Endothelial cell of umbilical vein (primary cell): ENCODE results near the gene TCIRG1. TPM values are rescaled to one million over a fixed set of nuclear protein-coding genes. Genes with fewer than 3 reads are reported as not detected.
"Not testable (repeated sequence)": the region's sequence is repeated elsewhere in the genome, so short reads cannot be mapped to it uniquely, and the experiment has no call there.

Source experiments
- BruUV-seq: library from RNA; stranded (reverse); fragments of 400-500 nt; replicated peaks from 2 replicates; lab custom pipeline; 2021; lab: Mats Ljungman, UMichigan
- CTCF ChIA-PET: fragments of 300-600, 350-600 bp; sonication (Branson Sonifier 250); formaldehyde crosslinking; loops from one replicate; lab custom pipeline; 2021; ENCODE audit warnings: antibody characterized with exemption, inconsistent platforms; lab: Charles Lee
- POLR2A ChIA-PET: fragments of 300-600, 350-600 bp; sonication (Branson Sonifier 250); formaldehyde crosslinking; loops from one replicate; lab custom pipeline; 2021; ENCODE audit warnings: antibody characterized with exemption, inconsistent platforms; lab: Charles Lee
- DNase-seq: peaks from one replicate; pipeline ENCODE4 v3.0.0-alpha.2; 2011; ENCODE audit warnings: low read depth, low spot score
- FAIRE-seq: peaks from 2 replicates; lab custom pipeline; 2011; peaks lifted over from hg19 to GRCh38; lab: Jason Lieb, UNC
- H2AFZ ChIP-seq: 2 replicates; pipeline ENCODE4 v1.6.0; 2012; ENCODE audit warnings: low read depth, low read length, control low read depth, inconsistent platforms
- H3K27ac ChIP-seq: 2 replicates; pipeline ENCODE4 v1.5.1; 2011; ENCODE audit warnings: low read depth, mild to moderate bottlenecking, control low read depth, low read length, moderate library complexity; ENCODE audit not compliant: insufficient read depth
- H3K27me3 ChIP-seq, 2 experiments: 2 replicates each; pipeline versions ENCODE4 v1.6.0 to v1.6.1; 2011; ENCODE audit warnings: low read length in 2 of 2, mixed read lengths in 1 of 2; ENCODE audit not compliant: control insufficient read depth in 2 of 2, insufficient read depth in 2 of 2
- H3K36me3 ChIP-seq, 2 experiments: 2 replicates in 1 of 2; 3 replicates in 1 of 2; pipeline ENCODE4 v1.5.1; 2011; ENCODE audit warnings: low read length in 2 of 2, mild to moderate bottlenecking in 1 of 2, moderate library complexity in 1 of 2; ENCODE audit not compliant: control insufficient read depth in 2 of 2, insufficient read depth in 2 of 2; ENCODE audit errors: extremely low read depth in 1 of 2
- H3K4me1 ChIP-seq: 3 replicates; pipeline ENCODE4 v1.5.1; 2011; ENCODE audit warnings: mild to moderate bottlenecking, low read length; ENCODE audit not compliant: control insufficient read depth, insufficient read depth; ENCODE audit errors: extremely low read depth
- H3K4me2 ChIP-seq: 2 replicates; pipeline ENCODE4 v1.6.1; 2011; ENCODE audit warnings: low read length, control low read depth, mixed read lengths; ENCODE audit not compliant: insufficient read depth
- H3K4me3 ChIP-seq, 3 experiments: fragments of 200-600 bp in 1 of 3; sonication (generic), shearing (Covaris generic) in 1 of 3; replicated peaks in 1 of 3; 2 replicates each; pipeline ENCODE4 v1.5.1; 2011 to 2016; ENCODE audit warnings: control low read depth in 3 of 3, low read length in 3 of 3, mild to moderate bottlenecking in 2 of 3, inconsistent platforms in 1 of 3, low read depth in 1 of 3, moderate library complexity in 1 of 3; ENCODE audit not compliant: insufficient read depth in 1 of 3
- H3K79me2 ChIP-seq: 2 replicates; pipeline ENCODE4 v1.6.0; 2012; ENCODE audit warnings: low read length, inconsistent platforms; ENCODE audit not compliant: control insufficient read depth, insufficient read depth
- H3K9ac ChIP-seq: replicated peaks from 2 replicates; pipeline ENCODE3; 2011; ENCODE audit warnings: low read length, control low read depth; ENCODE audit not compliant: insufficient read depth; ENCODE audit errors: extremely low read depth
- H3K9me1 ChIP-seq: replicated peaks from 3 replicates; pipeline ENCODE4 v1.6.0; 2011; ENCODE audit warnings: mild to moderate bottlenecking, low read length; ENCODE audit not compliant: control insufficient read depth, insufficient read depth; ENCODE audit errors: extremely low read depth
- H3K9me3 ChIP-seq: replicated peaks from 2 replicates; pipeline ENCODE4 v1.5.1; 2012; ENCODE audit warnings: low read length, inconsistent platforms; ENCODE audit not compliant: control insufficient read depth, insufficient read depth
- H4K20me1 ChIP-seq: replicated peaks from 2 replicates; pipeline ENCODE3; 2011; ENCODE audit warnings: mild to moderate bottlenecking, low read length; ENCODE audit not compliant: control insufficient read depth, insufficient read depth; ENCODE audit errors: extremely low read depth
- CTCF ChIP-seq, 2 donors: IDR thresholded peaks; 1 replicate in 1 of 2; 2 replicates in 1 of 2; pipeline ENCODE4 v1.5.1; 2011; ENCODE audit warnings: low read length in 2 of 2, mild to moderate bottlenecking in 2 of 2, moderate library complexity in 2 of 2, control low read depth in 1 of 2, inconsistent platforms in 1 of 2, low read depth in 1 of 2; ENCODE audit not compliant: insufficient read depth in 1 of 2; ENCODE audit errors: extremely low read depth in 1 of 2
- EZH2 ChIP-seq: IDR thresholded peaks from 2 replicates; pipeline ENCODE4 v1.6.1; 2012; ENCODE audit warnings: borderline replicate concordance, low read depth, mild to moderate bottlenecking, moderate library complexity, low read length, inconsistent platforms; ENCODE audit not compliant: severe bottlenecking
- FOS ChIP-seq: IDR thresholded peaks from 2 replicates; pipeline ENCODE4 v1.6.1; 2011; ENCODE audit warnings: mild to moderate bottlenecking, low read length, moderate library complexity, borderline replicate concordance; ENCODE audit not compliant: insufficient read depth
- GATA2 ChIP-seq: IDR thresholded peaks from 2 replicates; pipeline ENCODE4 v1.7.0; 2011; ENCODE audit warnings: low read depth, mild to moderate bottlenecking, moderate library complexity, mixed read lengths, low read length; ENCODE audit not compliant: insufficient read length, insufficient read depth
- JUN ChIP-seq: IDR thresholded peaks from 2 replicates; pipeline ENCODE4 v1.6.1; 2011; ENCODE audit warnings: borderline replicate concordance, low read depth; ENCODE audit not compliant: insufficient read length, insufficient read depth
- MAX ChIP-seq: IDR thresholded peaks from 2 replicates; pipeline ENCODE4 v1.6.1; 2011; ENCODE audit not compliant: insufficient read depth, insufficient read length
- MYC ChIP-seq: IDR thresholded peaks from one replicate; pipeline ENCODE4 v1.6.1; 2011; ENCODE audit warnings: mild to moderate bottlenecking, low read depth, low read length
- POLR2A ChIP-seq: IDR thresholded peaks from 2 replicates; pipeline ENCODE4 v1.6.1; 2012; ENCODE audit warnings: low read depth, mild to moderate bottlenecking, control low read depth, low read length
- POLR2AphosphoS5 ChIP-seq: IDR thresholded peaks from 2 replicates; pipeline ENCODE4 v1.6.1; 2012; ENCODE audit warnings: low read depth, mild to moderate bottlenecking, control low read depth, low read length, moderate library complexity; ENCODE audit not compliant: insufficient read depth
- dilution Hi-C: fragments of 300-500 bp; cut with MboI; formaldehyde crosslinking; loops from one replicate; pipeline ENCODE4 v1.15.0; 2019; ENCODE audit warnings: low sequenced_read_pairs; ENCODE audit not compliant: extremely low pct_ligation_motif_present
- intact Hi-C: fragments of 100-400 bp; cut with micrococcal nuclease; formaldehyde crosslinking; loops from one replicate; pipeline ENCODE4 v1.10.0; 2022
- polyA plus RNA-seq, 4 experiments: library from polyadenylated mRNA; depleted of rRNA in 3 of 4; stranded (reverse) in 3 of 4; unstranded in 1 of 4; fragments of >200 nt; gene quantifications; 2 replicates each; pipeline versions ENCODE4 v1.2.1 to v1.2.3, GENCODE V29; 2011 to 2012; ENCODE audit warnings: missing spikeins in 1 of 4
- total RNA-seq: library from RNA; stranded (reverse); gene quantifications from 2 replicates; pipeline ENCODE4 v1.2.3, GENCODE V29; 2021

Gene TCIRG1
- total and polyA plus RNA-seq, 2 donors (not counting 3 experiments of a cell fraction or from before 2014, with no cell fraction given), result 134 to 183 TPM

- TF ChIP-seq POLR2AphosphoS5 (no peak), JUN (no peak)
- H3K9ac ChIP-seq, result no peak overlapping the region
- dilution Hi-C loops (no loop called here), intact Hi-C loops (no loop called here)
- POLR2A ChIA-PET, result no interaction called here
- no peak overlapping the region for H3K27ac ChIP-seq
- H3K79me2 ChIP-seq, result no peaks in the 10 kb centered on the region
- no peaks in the 10 kb centered on the region for H3K36me3 ChIP-seq
- no peak overlapping the region for H2AFZ ChIP-seq
- no peaks in the 10 kb centered on the region for H4K20me1 ChIP-seq
- no peaks in the 10 kb centered on the region for H3K4me1 ChIP-seq
- BruUV-seq, result no TSS peak
- DNase-seq (no peak), FAIRE-seq (peak; percentile 66)
- no peaks in the 10 kb centered on the region for H3K9me1 ChIP-seq
- CTCF ChIA-PET, result interaction anchor here (1.0 to 2.0 kb wide), 5 partner anchors 9 to 118 kb away, joined by 3 to 6 read pairs (median 3); no protein-coding TSS in a partner anchor
- no peak overlapping the region for H3K4me3 ChIP-seq
- H3K9me3 ChIP-seq, result no peaks in the 10 kb centered on the region
- H3K27me3 ChIP-seq, result no peaks in the 10 kb centered on the region
- no peak overlapping the region for H3K4me2 ChIP-seq
Observed at GRCh38 chr11:68090706-68091105, 51.9 kb downstream of the TCIRG1 start.

- no peak for FAIRE-seq
- no peak for TF ChIP-seq MAX
- no peak for TF ChIP-seq FOS
- TF ChIP-seq POLR2AphosphoS5, result no peak
- TF ChIP-seq CTCF (IDR thresholded peaks at IDR 0.05; ENCODE audit: extremely low read depth in 1 of 2, insufficient read depth in 1 of 2, low read depth in 1 of 2, low read length in 2 of 2), result no peak
- no peak for TF ChIP-seq MYC
- TF ChIP-seq POLR2A, result no peak
- no peak for TF ChIP-seq JUN
- no peak for TF ChIP-seq EZH2
- no peak for TF ChIP-seq GATA2
- CTCF ChIA-PET, result interaction anchor here (1.2 kb wide), 1 partner anchor 114 kb away, joined by 3 read pairs; no protein-coding TSS in a partner anchor
- Histone ChIP-seq H3K9ac (no peak overlapping the region), H3K36me3 (no peaks in the 10 kb centered on the region), H3K9me1 (no peaks in the 10 kb centered on the region), H4K20me1 (no peaks in the 10 kb centered on the region), H3K4me2 (no peak overlapping the region), H2AFZ (no peak overlapping the region), H3K27me3 (no peaks in the 10 kb centered on the region), H3K4me3 (no peak overlapping the region), H3K79me2 (no peaks in the 10 kb centered on the region), H3K9me3 (no peaks in the 10 kb centered on the region), H3K4me1 (no peaks in the 10 kb centered on the region), H3K27ac (no peak overlapping the region)
- intact Hi-C loops, result no loop called here
- BruUV-seq, result no TSS peak
- POLR2A ChIA-PET, result no interaction called here
- no peak for DNase-seq
- dilution Hi-C loops, result no loop called here
Observed at GRCh38 chr11:68092411-68092810, 53.6 kb downstream of the TCIRG1 start.

GRCh38 chr11:68092946-68093345 lies 54.1 kb downstream of the TCIRG1 start:
- DNase-seq, H3K27ac ChIP-seq, H4K20me1 ChIP-seq, POLR2A ChIA-PET, H2AFZ ChIP-seq, H3K4me2 ChIP-seq, H3K9ac ChIP-seq, H3K36me3 ChIP-seq, intact Hi-C loops, H3K79me2 ChIP-seq, BruUV-seq, FAIRE-seq, dilution Hi-C loops, H3K9me1 ChIP-seq, H3K4me1 ChIP-seq, H3K4me3 ChIP-seq, H3K9me3 ChIP-seq, H3K27me3 ChIP-seq: not testable (repeated sequence)
- CTCF ChIA-PET, result interaction anchor here (1.2 kb wide), 1 partner anchor 114 kb away, joined by 3 read pairs; no protein-coding TSS in a partner anchor
